Cardiac muscle cell (in vitro differentiated cells and primary cell): Measurements from ENCODE around the gene ZNF565. TPM values are rescaled to one million over a fixed set of nuclear protein-coding genes. Genes with fewer than 3 reads are reported as not detected.

Experiments
- DNase-seq, 2 donors: peaks; one replicate each; pipeline versions ENCODE4 v3.0.0 to v3.0.0-alpha.2; 2010 to 2017; ENCODE audit warnings: low read depth in 1 of 2, low spot score in 1 of 2
- H3K27ac ChIP-seq: fragments of 200-600 bp; sonication (generic); 2 replicates; pipeline ENCODE4 v1.5.1; 2016
- H3K27me3 ChIP-seq: fragments of 200-600 bp; sonication (generic); 2 replicates; pipeline ENCODE4 v1.6.0; 2016; ENCODE audit warnings: control low read depth
- H3K36me3 ChIP-seq: fragments of 200-600 bp; sonication (generic); 2 replicates; pipeline ENCODE4 v1.5.1; 2016; ENCODE audit warnings: control low read depth
- H3K4me1 ChIP-seq: fragments of 200-600 bp; sonication (generic); 2 replicates; pipeline ENCODE4 v1.8.1; 2017; ENCODE audit warnings: low read depth, mild to moderate bottlenecking, mixed run types
- H3K4me3 ChIP-seq: fragments of 200-600 bp; sonication (generic); 2 replicates; pipeline ENCODE4 v1.5.1; 2016; ENCODE audit warnings: mild to moderate bottlenecking
- H3K9me3 ChIP-seq: fragments of 200-600 bp; sonication (generic); 2 replicates; pipeline ENCODE4 v1.5.1; 2017; ENCODE audit warnings: low read depth, mild to moderate bottlenecking, control low read depth
- CTCF ChIP-seq: IDR thresholded peaks from 2 replicates; pipeline ENCODE4 v1.5.1; 2012; ENCODE audit warnings: low read depth, mild to moderate bottlenecking, low read length
- polyA plus RNA-seq: library from polyadenylated mRNA; unstranded; fragments of >200 nt; fragmentation: Nextera tagmentation; extraction: Ambion mirVana; gene quantifications from 2 replicates; pipeline ENCODE4 v1.2.1, GENCODE V29; 2016
- total RNA-seq: library from RNA; depleted of rRNA; stranded (reverse); fragments of >200 nt; gene quantifications from 2 replicates; pipeline ENCODE4 v1.2.3, GENCODE V29; 2016

Gene ZNF565
- total and polyA plus RNA-seq, 2 experiments from 2014 or later, result 1.2 to 4.4 TPM

- no peak for TF ChIP-seq CTCF
Observed at GRCh38 chr19:36172852-36173251, 41.6 kb downstream of the ZNF565 start.

GRCh38 chr19:36169084-36169760 is 45.2 kb downstream of the ZNF565 start:
- Histone ChIP-seq H3K27me3 (no peaks in the 10 kb centered on the region), H3K36me3 (no peaks in the 10 kb centered on the region), H3K27ac (peak overlapping the region; percentile 48), H3K9me3 (no peaks in the 10 kb centered on the region), H3K4me1 (no peaks in the 10 kb centered on the region), H3K4me3 (no peak overlapping the region)
- peak in 1 of 2 donors; percentile 13 for DNase-seq
- TF ChIP-seq CTCF, result no peak

More at GRCh38 chr19:36172852-36173251, 41.6 kb downstream of the ZNF565 start:
- Histone ChIP-seq H3K36me3 (no peaks in the 10 kb centered on the region), H3K27me3 (no peaks in the 10 kb centered on the region), H3K4me1 (no peaks in the 10 kb centered on the region), H3K9me3 (no peaks in the 10 kb centered on the region), H3K4me3 (no peak overlapping the region), H3K27ac (no peak overlapping the region)
- no peak for DNase-seq

- Histone ChIP-seq H3K4me3 (no peak overlapping the region), H3K36me3 (no peaks in the 10 kb centered on the region), H3K9me3 (no peaks in the 10 kb centered on the region), H3K27me3 (no peaks in the 10 kb centered on the region), H3K4me1 (no peaks in the 10 kb centered on the region), H3K27ac (no peak overlapping the region)
- no peak for TF ChIP-seq CTCF
- DNase-seq, result no peak
Observed at GRCh38 chr19:36163813-36164212, 50.7 kb downstream of the ZNF565 start.

GRCh38 chr19:36160821-36161596 is 53.5 kb downstream of the ZNF565 start:
- no peaks in the 10 kb centered on the region for H3K9me3 ChIP-seq
- TF ChIP-seq CTCF, result no peak
- no peak overlapping the region for H3K4me3 ChIP-seq
- no peak overlapping the region for H3K27ac ChIP-seq
- no peaks in the 10 kb centered on the region for H3K4me1 ChIP-seq
- no peak for DNase-seq
- no peaks in the 10 kb centered on the region for H3K27me3 ChIP-seq
- no peaks in the 10 kb centered on the region for H3K36me3 ChIP-seq

GRCh38 chr19:36153126-36153525 is 61.3 kb downstream of the ZNF565 start:
- no peak overlapping the region for H3K27ac ChIP-seq
- no peak for DNase-seq
- TF ChIP-seq CTCF, result no peak
- H3K27me3 ChIP-seq, result no peaks in the 10 kb centered on the region
- H3K36me3 ChIP-seq, result peaks cover 10% of the 10 kb centered on the region
- no peaks in the 10 kb centered on the region for H3K4me1 ChIP-seq
- H3K9me3 ChIP-seq, result no peaks in the 10 kb centered on the region
- no peak overlapping the region for H3K4me3 ChIP-seq
